Endothelial cell of umbilical vein (primary cell): ENCODE data around the gene DPF1. TPM values are rescaled to one million over a fixed set of nuclear protein-coding genes. Genes with fewer than 3 reads are reported as not detected.

ENCODE experiments used
- BruUV-seq: library from RNA; stranded (reverse); fragments of 400-500 nt; replicated peaks from 2 replicates; lab custom pipeline; 2021; lab: Mats Ljungman, UMichigan
- CTCF ChIA-PET: fragments of 300-600, 350-600 bp; sonication (Branson Sonifier 250); formaldehyde crosslinking; loops from one replicate; lab custom pipeline; 2021; ENCODE audit warnings: antibody characterized with exemption, inconsistent platforms; lab: Charles Lee
- POLR2A ChIA-PET: fragments of 300-600, 350-600 bp; sonication (Branson Sonifier 250); formaldehyde crosslinking; loops from one replicate; lab custom pipeline; 2021; ENCODE audit warnings: antibody characterized with exemption, inconsistent platforms; lab: Charles Lee
- DNase-seq: peaks from one replicate; pipeline ENCODE4 v3.0.0-alpha.2; 2011; ENCODE audit warnings: low read depth, low spot score
- FAIRE-seq: peaks from 2 replicates; lab custom pipeline; 2011; peaks lifted over from hg19 to GRCh38; lab: Jason Lieb, UNC
- H2AFZ ChIP-seq: 2 replicates; pipeline ENCODE4 v1.6.0; 2012; ENCODE audit warnings: low read depth, low read length, control low read depth, inconsistent platforms
- H3K27ac ChIP-seq: 2 replicates; pipeline ENCODE4 v1.5.1; 2011; ENCODE audit warnings: low read depth, mild to moderate bottlenecking, control low read depth, low read length, moderate library complexity; ENCODE audit not compliant: insufficient read depth
- H3K27me3 ChIP-seq, 2 experiments: 2 replicates each; pipeline versions ENCODE4 v1.6.0 to v1.6.1; 2011; ENCODE audit warnings: low read length in 2 of 2, mixed read lengths in 1 of 2; ENCODE audit not compliant: control insufficient read depth in 2 of 2, insufficient read depth in 2 of 2
- H3K36me3 ChIP-seq, 2 experiments: 2 replicates in 1 of 2; 3 replicates in 1 of 2; pipeline ENCODE4 v1.5.1; 2011; ENCODE audit warnings: low read length in 2 of 2, mild to moderate bottlenecking in 1 of 2, moderate library complexity in 1 of 2; ENCODE audit not compliant: control insufficient read depth in 2 of 2, insufficient read depth in 2 of 2; ENCODE audit errors: extremely low read depth in 1 of 2
- H3K4me1 ChIP-seq: 3 replicates; pipeline ENCODE4 v1.5.1; 2011; ENCODE audit warnings: mild to moderate bottlenecking, low read length; ENCODE audit not compliant: control insufficient read depth, insufficient read depth; ENCODE audit errors: extremely low read depth
- H3K4me2 ChIP-seq: 2 replicates; pipeline ENCODE4 v1.6.1; 2011; ENCODE audit warnings: low read length, control low read depth, mixed read lengths; ENCODE audit not compliant: insufficient read depth
- H3K4me3 ChIP-seq, 3 experiments: fragments of 200-600 bp in 1 of 3; sonication (generic), shearing (Covaris generic) in 1 of 3; replicated peaks in 1 of 3; 2 replicates each; pipeline ENCODE4 v1.5.1; 2011 to 2016; ENCODE audit warnings: control low read depth in 3 of 3, low read length in 3 of 3, mild to moderate bottlenecking in 2 of 3, inconsistent platforms in 1 of 3, low read depth in 1 of 3, moderate library complexity in 1 of 3; ENCODE audit not compliant: insufficient read depth in 1 of 3
- H3K79me2 ChIP-seq: 2 replicates; pipeline ENCODE4 v1.6.0; 2012; ENCODE audit warnings: low read length, inconsistent platforms; ENCODE audit not compliant: control insufficient read depth, insufficient read depth
- H3K9ac ChIP-seq: replicated peaks from 2 replicates; pipeline ENCODE3; 2011; ENCODE audit warnings: low read length, control low read depth; ENCODE audit not compliant: insufficient read depth; ENCODE audit errors: extremely low read depth
- H3K9me1 ChIP-seq: replicated peaks from 3 replicates; pipeline ENCODE4 v1.6.0; 2011; ENCODE audit warnings: mild to moderate bottlenecking, low read length; ENCODE audit not compliant: control insufficient read depth, insufficient read depth; ENCODE audit errors: extremely low read depth
- H3K9me3 ChIP-seq: replicated peaks from 2 replicates; pipeline ENCODE4 v1.5.1; 2012; ENCODE audit warnings: low read length, inconsistent platforms; ENCODE audit not compliant: control insufficient read depth, insufficient read depth
- H4K20me1 ChIP-seq: replicated peaks from 2 replicates; pipeline ENCODE3; 2011; ENCODE audit warnings: mild to moderate bottlenecking, low read length; ENCODE audit not compliant: control insufficient read depth, insufficient read depth; ENCODE audit errors: extremely low read depth
- CTCF ChIP-seq, 2 donors: IDR thresholded peaks; 1 replicate in 1 of 2; 2 replicates in 1 of 2; pipeline ENCODE4 v1.5.1; 2011; ENCODE audit warnings: low read length in 2 of 2, mild to moderate bottlenecking in 2 of 2, moderate library complexity in 2 of 2, control low read depth in 1 of 2, inconsistent platforms in 1 of 2, low read depth in 1 of 2; ENCODE audit not compliant: insufficient read depth in 1 of 2; ENCODE audit errors: extremely low read depth in 1 of 2
- FOS ChIP-seq: IDR thresholded peaks from 2 replicates; pipeline ENCODE4 v1.6.1; 2011; ENCODE audit warnings: mild to moderate bottlenecking, low read length, moderate library complexity, borderline replicate concordance; ENCODE audit not compliant: insufficient read depth
- GATA2 ChIP-seq: IDR thresholded peaks from 2 replicates; pipeline ENCODE4 v1.7.0; 2011; ENCODE audit warnings: low read depth, mild to moderate bottlenecking, moderate library complexity, mixed read lengths, low read length; ENCODE audit not compliant: insufficient read length, insufficient read depth
- JUN ChIP-seq: IDR thresholded peaks from 2 replicates; pipeline ENCODE4 v1.6.1; 2011; ENCODE audit warnings: borderline replicate concordance, low read depth; ENCODE audit not compliant: insufficient read length, insufficient read depth
- MAX ChIP-seq: IDR thresholded peaks from 2 replicates; pipeline ENCODE4 v1.6.1; 2011; ENCODE audit not compliant: insufficient read depth, insufficient read length
- POLR2A ChIP-seq: IDR thresholded peaks from 2 replicates; pipeline ENCODE4 v1.6.1; 2012; ENCODE audit warnings: low read depth, mild to moderate bottlenecking, control low read depth, low read length
- dilution Hi-C: fragments of 300-500 bp; cut with MboI; formaldehyde crosslinking; loops from one replicate; pipeline ENCODE4 v1.15.0; 2019; ENCODE audit warnings: low sequenced_read_pairs; ENCODE audit not compliant: extremely low pct_ligation_motif_present
- intact Hi-C: fragments of 100-400 bp; cut with micrococcal nuclease; formaldehyde crosslinking; loops from one replicate; pipeline ENCODE4 v1.10.0; 2022
- polyA plus RNA-seq, 4 experiments: library from polyadenylated mRNA; depleted of rRNA in 3 of 4; stranded (reverse) in 3 of 4; unstranded in 1 of 4; fragments of >200 nt; gene quantifications; 2 replicates each; pipeline versions ENCODE4 v1.2.1 to v1.2.3, GENCODE V29; 2011 to 2012; ENCODE audit warnings: missing spikeins in 1 of 4
- total RNA-seq: library from RNA; stranded (reverse); gene quantifications from 2 replicates; pipeline ENCODE4 v1.2.3, GENCODE V29; 2021

DPF1 gene
- total and polyA plus RNA-seq, 2 donors (not counting 3 experiments of a cell fraction or from before 2014, with no cell fraction given), result 2.0 to 3.9 TPM

- CTCF ChIA-PET, result interaction anchor here (1.0 kb wide), 1 partner anchor 42 kb away, joined by 3 read pairs; no protein-coding TSS in a partner anchor
- no peak overlapping the region for H3K4me2 ChIP-seq
- no peak for TF ChIP-seq FOS
- TF ChIP-seq CTCF (IDR thresholded peaks at IDR 0.05; ENCODE audit: extremely low read depth in 1 of 2, insufficient read depth in 1 of 2, low read depth in 1 of 2, low read length in 2 of 2), result no peak
- no peak for TF ChIP-seq GATA2
- no peak for TF ChIP-seq POLR2A
- TF ChIP-seq MAX, result no peak
- no peak for TF ChIP-seq JUN
- H3K9ac ChIP-seq, result no peak overlapping the region
- H3K9me3 ChIP-seq, result no peaks in the 10 kb centered on the region
- no peaks in the 10 kb centered on the region for H4K20me1 ChIP-seq
- no TSS peak for BruUV-seq
- H3K4me1 ChIP-seq, result no peaks in the 10 kb centered on the region
- peaks cover 0 to 7% of the 10 kb centered on the region in 2 experiments for H3K36me3 ChIP-seq
- DNase-seq (no peak), FAIRE-seq (no peak)
- no peaks in the 10 kb centered on the region for H3K27me3 ChIP-seq
- no peaks in the 10 kb centered on the region for H3K79me2 ChIP-seq
- H2AFZ ChIP-seq, result no peak overlapping the region
- dilution Hi-C loops (no loop called here), intact Hi-C loops (no loop called here)
- H3K4me3 ChIP-seq, result no peak overlapping the region
- POLR2A ChIA-PET, result no interaction called here
- H3K9me1 ChIP-seq, result no peaks in the 10 kb centered on the region
- H3K27ac ChIP-seq, result no peak overlapping the region
These were observed 39.2 kb downstream of the DPF1 start for GRCh38 chr19:38184815-38185214.
